Suprapubic skin (tissue), 4 donors: ENCODE results near the gene MTA1. TPM values are rescaled to one million over a fixed set of nuclear protein-coding genes. Genes with fewer than 3 reads are reported as not detected.
A peak's percentile ranks its signal among the peaks of the same experiment; 100 is the strongest.

Source experiments
- DNase-seq, 2 donors: peaks; one replicate each; pipeline ENCODE4 v3.0.0-alpha.2; 2019; ENCODE audit warnings: low spot score in 2 of 2
- H3K27ac ChIP-seq: fragments of 200-600 bp; sonication (generic); one replicate; pipeline ENCODE4 v1.5.1; 2019
- H3K27me3 ChIP-seq: fragments of 200-600 bp; sonication (generic); one replicate; pipeline ENCODE4 v1.5.1; 2019
- H3K36me3 ChIP-seq: fragments of 200-600 bp; sonication (generic); one replicate; pipeline ENCODE4 v1.5.1; 2019
- H3K4me1 ChIP-seq: fragments of 200-600 bp; sonication (generic); one replicate; pipeline ENCODE4 v1.5.1; 2019
- H3K4me3 ChIP-seq: fragments of 200-600 bp; sonication (generic); one replicate; pipeline ENCODE4 v1.5.1; 2019; ENCODE audit warnings: mild to moderate bottlenecking
- H3K9me3 ChIP-seq: fragments of 200-600 bp; sonication (generic); one replicate; pipeline ENCODE4 v1.5.1; 2019
- EP300 ChIP-seq: sonication (generic); formaldehyde crosslinking; IDR thresholded peaks from one replicate; pipeline ENCODE4 v1.6.1; 2017; ENCODE audit warnings: antibody characterized with exemption
- POLR2A ChIP-seq, 2 donors: fragments of 450-650 bp; IDR thresholded peaks; one replicate each; pipeline ENCODE4 v1.6.1; 2017; ENCODE audit warnings: antibody characterized with exemption in 2 of 2, mild to moderate bottlenecking in 2 of 2, moderate library complexity in 2 of 2
- POLR2AphosphoS5 ChIP-seq, 3 donors: sonication (generic); formaldehyde crosslinking; IDR thresholded peaks; one replicate each; pipeline ENCODE4 v1.6.1; 2017; ENCODE audit warnings: antibody characterized with exemption in 3 of 3
- WGBS: methylation state at CpG from one replicate; pipeline ENCODE4 v1.1.5; 2018; 5-methylcytosine and 5-hydroxymethylcytosine counted together
- total RNA-seq, 4 donors: library from RNA; depleted of rRNA; stranded (reverse); fragments of >200 nt; gene quantifications; one replicate each; pipeline ENCODE4 v1.1.0, GENCODE V29; 2016
- TF ChIP-seq, protein P1 (sequence below), 2 donors: fragments of 200-600 bp in 1 of 2; fragments of 450-650 bp in 1 of 2; sonication (generic) in 1 of 2; IDR thresholded peaks; one replicate each; pipeline ENCODE4 v1.5.1; 2016 to 2019; ENCODE audit warnings: antibody characterized with exemption in 2 of 2, mild to moderate bottlenecking in 1 of 2, moderate library complexity in 1 of 2

MTA1 gene
- total RNA-seq, 4 donors from 2014 or later, result 38.1 to 107 (median 59.5) TPM

DNA sequence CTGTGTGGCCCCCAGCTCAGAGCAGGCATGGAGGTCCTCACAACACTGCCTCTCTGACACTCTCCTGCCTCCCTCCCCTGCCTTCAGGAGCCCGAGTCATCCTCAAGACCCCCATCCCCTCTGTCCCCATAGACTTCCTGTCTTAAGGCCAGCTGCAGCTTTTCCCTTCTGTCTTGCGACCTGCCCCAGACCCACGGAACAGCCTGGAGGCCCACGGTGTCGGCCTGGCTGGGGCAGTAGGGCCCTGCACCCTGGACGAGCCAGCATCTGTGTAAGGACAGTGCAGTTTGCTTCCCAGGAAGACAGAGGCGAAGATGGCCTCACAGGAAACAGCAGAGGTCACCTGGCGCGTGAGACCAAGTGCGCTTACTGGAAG is 81.1 kb downstream of the MTA1 start:
- no peaks in the 10 kb centered on the region for H3K9me3 ChIP-seq
- peaks cover 9% of the 10 kb centered on the region for H3K4me1 ChIP-seq
- peak in 1 of 2 donors; percentile 64 for DNase-seq
- H3K4me3 ChIP-seq, result no peak overlapping the region
- no peaks in the 10 kb centered on the region for H3K27me3 ChIP-seq
- peaks cover 6% of the 10 kb centered on the region for H3K36me3 ChIP-seq
- H3K27ac ChIP-seq, result no peak overlapping the region
- WGBS, result 84% methylated on average over 10 of the region's 10 CpGs
- TF ChIP-seq EP300, result no peak
- TF ChIP-seq POLR2AphosphoS5 (IDR thresholded peaks at IDR 0.05), result no peak
- TF ChIP-seq, protein P1, sequence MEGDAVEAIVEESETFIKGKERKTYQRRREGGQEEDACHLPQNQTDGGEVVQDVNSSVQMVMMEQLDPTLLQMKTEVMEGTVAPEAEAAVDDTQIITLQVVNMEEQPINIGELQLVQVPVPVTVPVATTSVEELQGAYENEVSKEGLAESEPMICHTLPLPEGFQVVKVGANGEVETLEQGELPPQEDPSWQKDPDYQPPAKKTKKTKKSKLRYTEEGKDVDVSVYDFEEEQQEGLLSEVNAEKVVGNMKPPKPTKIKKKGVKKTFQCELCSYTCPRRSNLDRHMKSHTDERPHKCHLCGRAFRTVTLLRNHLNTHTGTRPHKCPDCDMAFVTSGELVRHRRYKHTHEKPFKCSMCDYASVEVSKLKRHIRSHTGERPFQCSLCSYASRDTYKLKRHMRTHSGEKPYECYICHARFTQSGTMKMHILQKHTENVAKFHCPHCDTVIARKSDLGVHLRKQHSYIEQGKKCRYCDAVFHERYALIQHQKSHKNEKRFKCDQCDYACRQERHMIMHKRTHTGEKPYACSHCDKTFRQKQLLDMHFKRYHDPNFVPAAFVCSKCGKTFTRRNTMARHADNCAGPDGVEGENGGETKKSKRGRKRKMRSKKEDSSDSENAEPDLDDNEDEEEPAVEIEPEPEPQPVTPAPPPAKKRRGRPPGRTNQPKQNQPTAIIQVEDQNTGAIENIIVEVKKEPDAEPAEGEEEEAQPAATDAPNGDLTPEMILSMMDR (IDR thresholded peaks at IDR 0.05), result no peak
- TF ChIP-seq POLR2A (IDR thresholded peaks at IDR 0.05), result no peak

DNA sequence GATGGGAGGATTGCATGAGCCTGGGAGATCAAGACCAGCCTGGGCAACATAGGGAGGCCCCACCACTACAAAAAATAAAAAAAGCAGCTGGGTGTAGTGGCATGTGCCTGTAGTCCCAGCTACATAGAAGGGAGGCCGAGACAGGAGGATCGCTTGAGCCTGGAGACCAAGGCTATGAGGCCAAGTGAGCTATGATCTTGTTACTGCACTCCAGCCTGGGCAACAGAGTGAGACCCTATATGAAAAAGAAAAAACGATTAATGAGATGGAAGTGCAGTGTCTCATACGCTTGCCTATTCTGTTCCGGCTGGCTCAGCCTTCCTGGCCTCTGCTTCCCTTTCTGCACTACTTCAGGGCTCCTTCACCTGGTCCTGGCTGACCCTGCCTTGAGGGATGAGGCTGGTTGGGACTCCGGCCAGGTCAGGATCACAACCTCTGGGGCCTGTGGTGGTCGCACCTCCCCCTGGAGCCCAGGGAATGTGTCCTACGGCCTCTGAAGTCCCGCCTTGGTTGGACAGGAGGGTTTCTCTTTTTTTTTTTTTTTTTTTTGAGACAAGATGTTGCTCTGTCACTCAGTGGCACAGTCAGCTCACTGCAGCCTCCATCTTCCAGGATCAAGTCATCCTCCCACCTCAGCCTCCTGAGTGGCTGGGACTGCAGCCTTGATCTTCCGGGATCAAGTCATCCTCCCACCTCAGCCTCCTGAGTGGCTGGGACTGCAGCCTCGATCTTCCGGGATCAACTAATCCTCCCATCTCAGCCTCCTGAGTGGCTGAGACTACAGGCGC is 82.1 kb downstream of the MTA1 start:
- no peak overlapping the region for H3K27ac ChIP-seq
- DNase-seq, result peak in 1 of 2 donors; percentile 62
- TF ChIP-seq, protein P1 (IDR thresholded peaks at IDR 0.05), result no peak
- no peak for TF ChIP-seq POLR2A (IDR thresholded peaks at IDR 0.05)
- no peak for TF ChIP-seq POLR2AphosphoS5 (IDR thresholded peaks at IDR 0.05)
- no peak for TF ChIP-seq EP300
- H3K4me3 ChIP-seq, result no peak overlapping the region
- H3K27me3 ChIP-seq, result no peaks in the 10 kb centered on the region
- H3K4me1 ChIP-seq, result no peaks in the 10 kb centered on the region
- 86% methylated on average over 13 of the region's 13 CpGs for WGBS
- H3K9me3 ChIP-seq, result no peaks in the 10 kb centered on the region
- H3K36me3 ChIP-seq, result peaks cover 6% of the 10 kb centered on the region

DNA sequence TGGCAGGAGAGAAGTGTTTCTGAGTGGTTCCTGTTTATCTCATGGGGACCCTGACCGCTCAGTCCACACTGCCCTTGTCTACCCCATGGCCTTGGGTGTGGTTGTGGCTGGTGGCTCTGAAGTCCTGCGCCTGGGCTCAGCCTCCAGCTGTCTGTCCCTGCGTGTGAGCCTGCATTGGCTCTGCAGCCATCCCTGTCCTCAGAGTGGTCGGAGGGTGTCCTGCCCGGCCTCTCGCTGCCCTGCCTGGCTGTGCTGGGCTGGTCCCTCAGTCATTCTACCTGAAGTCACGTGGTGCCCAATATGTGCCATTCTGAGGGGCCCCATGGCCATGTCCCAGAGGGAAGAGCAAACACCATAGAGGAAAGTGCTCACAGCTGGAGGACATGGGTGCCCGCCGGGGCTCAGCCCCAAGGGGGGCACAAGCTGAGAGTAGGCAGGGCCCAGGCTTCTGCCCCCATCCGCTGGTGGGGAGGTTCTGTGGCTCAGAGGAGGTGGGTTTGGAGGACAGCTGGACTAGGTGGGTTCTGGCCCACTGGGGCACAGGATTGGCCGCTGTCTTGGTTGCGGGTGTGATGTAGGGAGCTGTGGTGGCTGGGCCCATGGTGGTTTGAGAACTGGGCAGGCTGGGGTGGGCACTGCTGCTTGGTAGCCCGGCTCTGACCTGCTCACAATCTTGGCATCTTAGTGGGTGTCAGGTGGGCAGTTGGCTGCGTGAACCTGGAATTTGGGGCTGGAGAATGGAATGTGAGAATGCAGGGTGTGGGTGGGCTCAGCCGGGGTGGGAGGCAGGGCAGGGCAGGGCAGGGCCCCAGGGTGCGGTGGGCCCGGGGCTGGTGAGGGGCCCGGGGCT is 83.0 kb downstream of the MTA1 start:
- H3K27ac ChIP-seq, result no peak overlapping the region
- H3K36me3 ChIP-seq, result peaks cover 6% of the 10 kb centered on the region
- no peak for TF ChIP-seq POLR2AphosphoS5 (IDR thresholded peaks at IDR 0.05)
- peak in 1 of 2 donors; percentile 62 for DNase-seq
- WGBS, result 76% methylated on average over 12 of the region's 18 CpGs
- no peak overlapping the region for H3K4me3 ChIP-seq
- H3K4me1 ChIP-seq, result no peaks in the 10 kb centered on the region
- no peaks in the 10 kb centered on the region for H3K9me3 ChIP-seq
- no peaks in the 10 kb centered on the region for H3K27me3 ChIP-seq

DNA sequence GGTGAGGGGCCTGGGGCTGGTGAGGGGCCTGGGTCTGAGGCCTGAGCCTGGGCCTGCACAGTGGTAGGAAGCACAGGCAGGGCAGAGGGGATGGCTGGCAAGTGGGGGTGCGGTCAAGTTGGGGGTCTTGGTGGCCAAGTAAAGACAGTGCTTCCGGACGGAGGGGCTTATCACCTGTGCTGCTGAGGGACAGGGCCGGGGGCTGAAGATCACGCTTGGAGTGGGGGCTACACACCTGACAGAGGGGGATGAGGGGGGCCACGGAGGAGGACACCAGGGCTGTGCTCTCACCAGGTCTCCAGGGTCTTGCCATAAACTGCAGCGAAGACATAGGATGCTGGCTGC is 83.6 kb downstream of the MTA1 start:
- DNase-seq, result peak in 1 of 2 donors; percentile 65
- Histone ChIP-seq H3K9me3 (no peaks in the 10 kb centered on the region), H3K27me3 (no peaks in the 10 kb centered on the region), H3K27ac (no peak overlapping the region), H3K36me3 (peaks cover 6% of the 10 kb centered on the region), H3K4me1 (no peaks in the 10 kb centered on the region), H3K4me3 (no peak overlapping the region)
- 84% methylated on average over 5 of the region's 7 CpGs for WGBS
- TF ChIP-seq POLR2A (IDR thresholded peaks at IDR 0.05) (no peak), POLR2AphosphoS5 (IDR thresholded peaks at IDR 0.05) (no peak), EP300 (no peak)
- TF ChIP-seq, protein P1 (IDR thresholded peaks at IDR 0.05), result no peak

- no peak overlapping the region for H3K4me3 ChIP-seq
- H3K9me3 ChIP-seq, result no peaks in the 10 kb centered on the region
- peak in 1 of 2 donors; percentile 64 for DNase-seq
- H3K4me1 ChIP-seq, result no peaks in the 10 kb centered on the region
- no peaks in the 10 kb centered on the region for H3K27me3 ChIP-seq
- TF ChIP-seq POLR2A (IDR thresholded peaks at IDR 0.05) (no peak), POLR2AphosphoS5 (IDR thresholded peaks at IDR 0.05) (no peak)
- TF ChIP-seq, protein P1 (IDR thresholded peaks at IDR 0.05), result no peak
- H3K36me3 ChIP-seq, result no peaks in the 10 kb centered on the region
- WGBS, result 78% methylated on average over 29 of the region's 29 CpGs
- H3K27ac ChIP-seq, result no peak overlapping the region
Observed at GRCh38 chr14:105503935-105504692, 84.5 kb downstream of the MTA1 start.
